Upper lobe of left lung (tissue), 4 donors: Measurements from ENCODE around the gene OR5P2.

Source experiments
- POLR2A ChIP-seq, 4 donors: fragments of 450-650 bp; IDR thresholded peaks; one replicate each; pipeline ENCODE4 v1.5.1; 2016 to 2017; ENCODE audit warnings: antibody characterized with exemption in 4 of 4, mild to moderate bottlenecking in 2 of 4
- TF ChIP-seq, protein P1 (sequence below), 6 experiments: fragments of 450-650 bp in 4 of 6; fragments of 200-600 bp in 2 of 6; sonication (generic) in 2 of 6; IDR thresholded peaks; one replicate each; pipeline ENCODE4 v1.5.1; 2016 to 2019; ENCODE audit warnings: antibody characterized with exemption in 6 of 6

DNA sequence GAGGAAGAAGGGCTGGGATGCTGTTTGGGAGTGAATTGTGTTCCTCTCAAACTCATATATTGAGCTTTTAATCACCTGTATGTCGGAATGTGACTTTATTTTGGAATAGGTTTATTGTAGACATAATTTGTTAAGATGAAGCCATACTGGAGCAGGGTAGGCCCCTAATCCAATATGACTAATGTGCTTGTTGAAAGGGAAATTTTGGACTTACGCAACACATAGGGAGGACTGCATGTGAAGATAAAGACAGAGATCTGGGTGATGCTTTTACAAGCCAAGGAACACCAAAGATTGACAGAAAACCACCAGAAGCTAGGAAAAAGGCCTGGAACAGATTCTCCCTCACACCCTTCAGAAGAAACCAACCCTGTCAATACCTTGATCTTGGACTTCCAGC lies 47.3 kb downstream of the OR5P2 start:
- TF ChIP-seq, protein P1, sequence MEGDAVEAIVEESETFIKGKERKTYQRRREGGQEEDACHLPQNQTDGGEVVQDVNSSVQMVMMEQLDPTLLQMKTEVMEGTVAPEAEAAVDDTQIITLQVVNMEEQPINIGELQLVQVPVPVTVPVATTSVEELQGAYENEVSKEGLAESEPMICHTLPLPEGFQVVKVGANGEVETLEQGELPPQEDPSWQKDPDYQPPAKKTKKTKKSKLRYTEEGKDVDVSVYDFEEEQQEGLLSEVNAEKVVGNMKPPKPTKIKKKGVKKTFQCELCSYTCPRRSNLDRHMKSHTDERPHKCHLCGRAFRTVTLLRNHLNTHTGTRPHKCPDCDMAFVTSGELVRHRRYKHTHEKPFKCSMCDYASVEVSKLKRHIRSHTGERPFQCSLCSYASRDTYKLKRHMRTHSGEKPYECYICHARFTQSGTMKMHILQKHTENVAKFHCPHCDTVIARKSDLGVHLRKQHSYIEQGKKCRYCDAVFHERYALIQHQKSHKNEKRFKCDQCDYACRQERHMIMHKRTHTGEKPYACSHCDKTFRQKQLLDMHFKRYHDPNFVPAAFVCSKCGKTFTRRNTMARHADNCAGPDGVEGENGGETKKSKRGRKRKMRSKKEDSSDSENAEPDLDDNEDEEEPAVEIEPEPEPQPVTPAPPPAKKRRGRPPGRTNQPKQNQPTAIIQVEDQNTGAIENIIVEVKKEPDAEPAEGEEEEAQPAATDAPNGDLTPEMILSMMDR (IDR thresholded peaks at IDR 0.05) = no peak
- no peak for TF ChIP-seq POLR2A (IDR thresholded peaks at IDR 0.05)
